Measurements from ENCODE around the gene PRG2. TPM values are rescaled to one million over a fixed set of nuclear protein-coding genes. Genes with fewer than 3 reads are reported as not detected.

The PRG2 gene
- total and polyA plus RNA-seq, 2 donors (not counting 1 experiment from before 2014, with no cell fraction given) = 0.07 TPM; not detected in 1

- Histone ChIP-seq H3K79me2 (ENCODE audit: control insufficient read depth, insufficient read depth, low read length) (no peaks in the 10 kb centered on the region), H4K20me1 (ENCODE audit: control insufficient read depth, insufficient read depth, low read length, poor library complexity, severe bottlenecking) (no peaks in the 10 kb centered on the region), H3K4me1 (ENCODE audit: control insufficient read depth in 2 of 2, insufficient read depth in 2 of 2, low read length in 2 of 2) (no peaks in the 10 kb centered on the region), H3K4me3 (ENCODE audit: control extremely low read depth in 1 of 5, extremely low read depth in 1 of 5, insufficient read depth in 1 of 5, low read depth in 2 of 5, low read length in 4 of 5) (no peak overlapping the region), H3K9me3 (ENCODE audit: control extremely low read depth in 1 of 3, control insufficient read depth in 2 of 3, insufficient read depth in 1 of 3, low read length in 2 of 3) (no peaks in the 10 kb centered on the region), H3K27ac (ENCODE audit: low read length in 2 of 2) (no peak overlapping the region), H2AFZ (ENCODE audit: insufficient read depth, low read depth, low read length, poor library complexity, severe bottlenecking) (no peak overlapping the region), H3K27me3 (replicated peaks in 1 of 4; ENCODE audit: control extremely low read depth in 1 of 4, control insufficient read depth in 3 of 4, insufficient read depth in 4 of 4, low read length in 3 of 4) (peaks cover 0 to 2% (median 2%) of the 10 kb centered on the region in 4 experiments), H3K9ac (ENCODE audit: low read length) (no peak overlapping the region), H3K4me2 (replicated peaks; ENCODE audit: low read depth, low read length, poor library complexity, severe bottlenecking) (no peak overlapping the region), H3K36me3 (replicated peaks in 1 of 2; ENCODE audit: control extremely low read depth in 1 of 2, control insufficient read depth in 1 of 2, extremely low read depth in 1 of 2, insufficient read depth in 2 of 2, low read length in 1 of 2) (no peaks in the 10 kb centered on the region)
- ChIA-PET CTCF (interaction anchor here (1.2 to 2.1 kb wide), 3 partner anchors 10 to 280 kb away, joined by 4 to 10 read pairs (median 5); no protein-coding TSS in a partner anchor), POLR2A (no interaction called here)
- intact Hi-C loops (cut with micrococcal nuclease) = no loop called here
- Mint-ChIP-seq H3K4me1 (no peaks in the 10 kb centered on the region), H3K27me3 (peaks cover 25% of the 10 kb centered on the region), H3K9me3 (ENCODE audit: insufficient read depth) (no peaks in the 10 kb centered on the region), H3K27ac (no peak overlapping the region), H3K4me3 (no peak overlapping the region)
- no peak for ATAC-seq (ENCODE audit: low read depth)
- TF ChIP-seq EZH2 (IDR thresholded peaks at IDR 0.05; ENCODE audit: borderline replicate concordance, insufficient read depth, low read depth, low read length, poor library complexity, severe bottlenecking) = no peak
- TF ChIP-seq CTCF (IDR thresholded peaks at IDR 0.05) = no peak
- DNase-seq = no peak
- 100% methylated on average over 1 of the region's 8 CpGs for WGBS (ENCODE audit: insufficient coverage)
Measured at GRCh38 chr11:57360991-57361390, 29.5 kb downstream of the PRG2 start.

GRCh38 chr11:57359896-57360690, 30.4 kb downstream of the PRG2 start:
- Mint-ChIP-seq H3K27ac (no peak overlapping the region), H3K9me3 (ENCODE audit: insufficient read depth) (no peaks in the 10 kb centered on the region), H3K27me3 (peaks cover 26% of the 10 kb centered on the region), H3K4me3 (no peak overlapping the region), H3K4me1 (no peaks in the 10 kb centered on the region)
- TF ChIP-seq EZH2 (IDR thresholded peaks at IDR 0.05; ENCODE audit: borderline replicate concordance, insufficient read depth, low read depth, low read length, poor library complexity, severe bottlenecking) (no peak), CTCF (IDR thresholded peaks at IDR 0.05) (no peak)
- Histone ChIP-seq H3K4me3 (ENCODE audit: control extremely low read depth in 1 of 5, extremely low read depth in 1 of 5, insufficient read depth in 1 of 5, low read depth in 2 of 5, low read length in 4 of 5) (no peak overlapping the region), H3K27me3 (replicated peaks in 1 of 4; ENCODE audit: control extremely low read depth in 1 of 4, control insufficient read depth in 3 of 4, insufficient read depth in 4 of 4, low read length in 3 of 4) (peaks cover 0 to 3% (median 2%) of the 10 kb centered on the region in 4 experiments), H3K79me2 (ENCODE audit: control insufficient read depth, insufficient read depth, low read length) (no peaks in the 10 kb centered on the region), H3K27ac (ENCODE audit: low read length in 2 of 2) (no peak overlapping the region), H4K20me1 (ENCODE audit: control insufficient read depth, insufficient read depth, low read length, poor library complexity, severe bottlenecking) (no peaks in the 10 kb centered on the region), H3K36me3 (replicated peaks in 1 of 2; ENCODE audit: control extremely low read depth in 1 of 2, control insufficient read depth in 1 of 2, extremely low read depth in 1 of 2, insufficient read depth in 2 of 2, low read length in 1 of 2) (no peaks in the 10 kb centered on the region), H2AFZ (ENCODE audit: insufficient read depth, low read depth, low read length, poor library complexity, severe bottlenecking) (no peak overlapping the region), H3K9ac (ENCODE audit: low read length) (no peak overlapping the region), H3K4me1 (ENCODE audit: control insufficient read depth in 2 of 2, insufficient read depth in 2 of 2, low read length in 2 of 2) (no peaks in the 10 kb centered on the region), H3K9me3 (ENCODE audit: control extremely low read depth in 1 of 3, control insufficient read depth in 2 of 3, insufficient read depth in 1 of 3, low read length in 2 of 3) (no peaks in the 10 kb centered on the region), H3K4me2 (replicated peaks; ENCODE audit: low read depth, low read length, poor library complexity, severe bottlenecking) (no peak overlapping the region)
- DNase-seq = no peak
- WGBS (ENCODE audit: insufficient coverage) = 93% methylated on average over 5 of the region's 9 CpGs
- intact Hi-C loops (cut with micrococcal nuclease) = no loop called here
- CTCF ChIA-PET = interaction anchor here (1.1 to 2.1 kb wide), 5 partner anchors 9 to 281 kb away, joined by 4 to 10 read pairs (median 4); no protein-coding TSS in a partner anchor
- ATAC-seq (ENCODE audit: low read depth) = no peak
- POLR2A ChIA-PET = no interaction called here

Data from B cell (primary cell).